ENCODE measurements around the gene GLIS1. TPM values are rescaled to one million over a fixed set of nuclear protein-coding genes. Genes with fewer than 3 reads are reported as not detected.

GLIS1 gene
- total RNA-seq, 1 donor, result 2.9 TPM

GRCh38 chr1:53710584-53710983 is 28.4 kb downstream of the GLIS1 start:
- H3K79me2 ChIP-seq (ENCODE audit: insufficient read depth, low read length), result no peaks in the 10 kb centered on the region
- no peak overlapping the region for H2AFZ ChIP-seq (ENCODE audit: low read length)
- no peaks in the 10 kb centered on the region for H3K4me1 ChIP-seq (ENCODE audit: insufficient read depth, low read length)
- no peak overlapping the region for H3K4me3 ChIP-seq (ENCODE audit: insufficient read depth, low read length)
- no peak overlapping the region for H3K4me2 ChIP-seq (ENCODE audit: insufficient read depth, low read length)
- no peaks in the 10 kb centered on the region for H3K27me3 ChIP-seq (ENCODE audit: insufficient read depth, low read length)
- no peak for TF ChIP-seq CTCF (IDR thresholded peaks at IDR 0.05; ENCODE audit: extremely low read depth, low read depth, low read length)
- H3K36me3 ChIP-seq (ENCODE audit: insufficient read depth, low read length), result no peaks in the 10 kb centered on the region
- no peak overlapping the region for H3K27ac ChIP-seq (ENCODE audit: low read depth, low read length)
- DNase-seq (ENCODE audit: insufficient read length, low spot score, missing footprints), result peak; percentile 25
- H3K9me3 ChIP-seq (ENCODE audit: low read depth, low read length), result no peaks in the 10 kb centered on the region
- peaks cover 46% of the 10 kb centered on the region for H4K20me1 ChIP-seq (ENCODE audit: insufficient read depth, low read length)

GRCh38 chr1:53708687-53709086 is 30.3 kb downstream of the GLIS1 start:
- no peaks in the 10 kb centered on the region for H3K36me3 ChIP-seq (ENCODE audit: insufficient read depth, low read length)
- H3K4me3 ChIP-seq (ENCODE audit: insufficient read depth, low read length), result no peak overlapping the region
- H2AFZ ChIP-seq (ENCODE audit: low read length), result no peak overlapping the region
- H3K4me2 ChIP-seq (ENCODE audit: insufficient read depth, low read length), result no peak overlapping the region
- peaks cover 48% of the 10 kb centered on the region for H4K20me1 ChIP-seq (ENCODE audit: insufficient read depth, low read length)
- H3K79me2 ChIP-seq (ENCODE audit: insufficient read depth, low read length), result no peaks in the 10 kb centered on the region
- TF ChIP-seq CTCF (IDR thresholded peaks at IDR 0.05; ENCODE audit: extremely low read depth, low read depth, low read length), result no peak
- H3K27me3 ChIP-seq (ENCODE audit: insufficient read depth, low read length), result no peaks in the 10 kb centered on the region
- H3K4me1 ChIP-seq (ENCODE audit: insufficient read depth, low read length), result no peaks in the 10 kb centered on the region
- no peak overlapping the region for H3K27ac ChIP-seq (ENCODE audit: low read depth, low read length)
- peak; percentile 75 for DNase-seq (ENCODE audit: insufficient read length, low spot score, missing footprints)
- no peaks in the 10 kb centered on the region for H3K9me3 ChIP-seq (ENCODE audit: low read depth, low read length)

- Histone ChIP-seq H3K27ac (ENCODE audit: low read depth, low read length) (no peak overlapping the region), H2AFZ (ENCODE audit: low read length) (no peak overlapping the region), H3K4me1 (ENCODE audit: insufficient read depth, low read length) (no peaks in the 10 kb centered on the region), H4K20me1 (ENCODE audit: insufficient read depth, low read length) (peaks cover 39% of the 10 kb centered on the region), H3K36me3 (ENCODE audit: insufficient read depth, low read length) (no peaks in the 10 kb centered on the region), H3K4me2 (ENCODE audit: insufficient read depth, low read length) (no peak overlapping the region), H3K27me3 (ENCODE audit: insufficient read depth, low read length) (no peaks in the 10 kb centered on the region), H3K9me3 (ENCODE audit: low read depth, low read length) (no peaks in the 10 kb centered on the region), H3K79me2 (ENCODE audit: insufficient read depth, low read length) (no peaks in the 10 kb centered on the region), H3K4me3 (ENCODE audit: insufficient read depth, low read length) (no peak overlapping the region)
- no peak for DNase-seq (ENCODE audit: insufficient read length, low spot score, missing footprints)
- no peak for TF ChIP-seq CTCF (IDR thresholded peaks at IDR 0.05; ENCODE audit: extremely low read depth, low read depth, low read length)
These were observed 32.6 kb downstream of the GLIS1 start for GRCh38 chr1:53706356-53706755.

- H3K79me2 ChIP-seq (ENCODE audit: insufficient read depth, low read length), result no peaks in the 10 kb centered on the region
- no peaks in the 10 kb centered on the region for H3K36me3 ChIP-seq (ENCODE audit: insufficient read depth, low read length)
- H3K4me1 ChIP-seq (ENCODE audit: insufficient read depth, low read length), result no peaks in the 10 kb centered on the region
These were observed 33.4 kb downstream of the GLIS1 start for GRCh38 chr1:53705446-53706096.

More at GRCh38 chr1:53705446-53706096, 33.4 kb downstream of the GLIS1 start:
- Histone ChIP-seq H4K20me1 (ENCODE audit: insufficient read depth, low read length) (peaks cover 36% of the 10 kb centered on the region), H3K27ac (ENCODE audit: low read depth, low read length) (no peak overlapping the region), H3K4me2 (ENCODE audit: insufficient read depth, low read length) (no peak overlapping the region), H3K9me3 (ENCODE audit: low read depth, low read length) (no peaks in the 10 kb centered on the region), H3K4me3 (ENCODE audit: insufficient read depth, low read length) (no peak overlapping the region), H3K27me3 (ENCODE audit: insufficient read depth, low read length) (no peaks in the 10 kb centered on the region), H2AFZ (ENCODE audit: low read length) (no peak overlapping the region)
- DNase-seq (ENCODE audit: insufficient read length, low spot score, missing footprints), result peak; percentile 6
- TF ChIP-seq CTCF (IDR thresholded peaks at IDR 0.05; ENCODE audit: extremely low read depth, low read depth, low read length), result no peak

Measured in osteoblast (primary cell).